Upper lobe of left lung (tissue), 4 donors: Measurements from ENCODE around the gene TTC7B.

Experiments used
- POLR2A ChIP-seq, 4 donors: fragments of 450-650 bp; IDR thresholded peaks; one replicate each; pipeline ENCODE4 v1.5.1; 2016 to 2017; ENCODE audit warnings: antibody characterized with exemption in 4 of 4, mild to moderate bottlenecking in 2 of 4
- TF ChIP-seq, protein P1 (sequence below), 6 experiments: fragments of 450-650 bp in 4 of 6; fragments of 200-600 bp in 2 of 6; sonication (generic) in 2 of 6; IDR thresholded peaks; one replicate each; pipeline ENCODE4 v1.5.1; 2016 to 2019; ENCODE audit warnings: antibody characterized with exemption in 6 of 6

- TF ChIP-seq, protein P1, sequence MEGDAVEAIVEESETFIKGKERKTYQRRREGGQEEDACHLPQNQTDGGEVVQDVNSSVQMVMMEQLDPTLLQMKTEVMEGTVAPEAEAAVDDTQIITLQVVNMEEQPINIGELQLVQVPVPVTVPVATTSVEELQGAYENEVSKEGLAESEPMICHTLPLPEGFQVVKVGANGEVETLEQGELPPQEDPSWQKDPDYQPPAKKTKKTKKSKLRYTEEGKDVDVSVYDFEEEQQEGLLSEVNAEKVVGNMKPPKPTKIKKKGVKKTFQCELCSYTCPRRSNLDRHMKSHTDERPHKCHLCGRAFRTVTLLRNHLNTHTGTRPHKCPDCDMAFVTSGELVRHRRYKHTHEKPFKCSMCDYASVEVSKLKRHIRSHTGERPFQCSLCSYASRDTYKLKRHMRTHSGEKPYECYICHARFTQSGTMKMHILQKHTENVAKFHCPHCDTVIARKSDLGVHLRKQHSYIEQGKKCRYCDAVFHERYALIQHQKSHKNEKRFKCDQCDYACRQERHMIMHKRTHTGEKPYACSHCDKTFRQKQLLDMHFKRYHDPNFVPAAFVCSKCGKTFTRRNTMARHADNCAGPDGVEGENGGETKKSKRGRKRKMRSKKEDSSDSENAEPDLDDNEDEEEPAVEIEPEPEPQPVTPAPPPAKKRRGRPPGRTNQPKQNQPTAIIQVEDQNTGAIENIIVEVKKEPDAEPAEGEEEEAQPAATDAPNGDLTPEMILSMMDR (IDR thresholded peaks at IDR 0.05) = no peak
- TF ChIP-seq POLR2A (IDR thresholded peaks at IDR 0.05) = no peak
Measured at GRCh38 chr14:90767899-90768298, 48.3 kb downstream of the TTC7B start.
